ENCODE data around the gene GNG5. TPM values are rescaled to one million over a fixed set of nuclear protein-coding genes. Genes with fewer than 3 reads are reported as not detected.

Gene GNG5
- total RNA-seq (172 and 175 TPM in 2 replicates), polyA plus RNA-seq (143 and 145 TPM in 2 replicates), polyA minus RNA-seq (34.4 and 37.9 TPM in 2 replicates), Bru-seq, nascent RNA (percentile 97 among the genes with signal in this experiment), BruChase-seq, experiment 1, labeled RNA remaining after a 6-hour chase (percentile 99 among the genes with signal in this experiment), BruChase-seq, experiment 2, labeled RNA remaining after a 2-hour chase (percentile 97 among the genes with signal in this experiment)
- 173 and 181 TPM in 2 replicates for polyA plus RNA-seq (2011; cell fraction: cytosol; rRNA removed)
- polyA plus RNA-seq (2011; cell fraction: nucleus; rRNA removed), result 49.3 and 61.3 TPM in 2 replicates
- 215 and 248 TPM in 2 replicates for polyA plus RNA-seq (2012)
- 39.9 TPM for polyA minus RNA-seq (2011; cell fraction: cytosol; rRNA and poly(A)+ RNA removed)
- 20.6 and 26.1 TPM in 2 replicates for polyA minus RNA-seq (2011; cell fraction: nucleus; rRNA and poly(A)+ RNA removed)
- long read RNA-seq, transcript GNG5-201 (3 exons, 920 nt), result major isoform, 976 of 1,009 reads
- long read RNA-seq, transcript GNG5-202 (4 exons, 790 nt), result minor isoform, 15 of 1,009 reads
- long read RNA-seq, partial matches to known transcripts, result 2 of 1,009 reads
- long read RNA-seq, other reads (novel, unspliced or antisense), result 16 of 1,009 reads

DNA sequence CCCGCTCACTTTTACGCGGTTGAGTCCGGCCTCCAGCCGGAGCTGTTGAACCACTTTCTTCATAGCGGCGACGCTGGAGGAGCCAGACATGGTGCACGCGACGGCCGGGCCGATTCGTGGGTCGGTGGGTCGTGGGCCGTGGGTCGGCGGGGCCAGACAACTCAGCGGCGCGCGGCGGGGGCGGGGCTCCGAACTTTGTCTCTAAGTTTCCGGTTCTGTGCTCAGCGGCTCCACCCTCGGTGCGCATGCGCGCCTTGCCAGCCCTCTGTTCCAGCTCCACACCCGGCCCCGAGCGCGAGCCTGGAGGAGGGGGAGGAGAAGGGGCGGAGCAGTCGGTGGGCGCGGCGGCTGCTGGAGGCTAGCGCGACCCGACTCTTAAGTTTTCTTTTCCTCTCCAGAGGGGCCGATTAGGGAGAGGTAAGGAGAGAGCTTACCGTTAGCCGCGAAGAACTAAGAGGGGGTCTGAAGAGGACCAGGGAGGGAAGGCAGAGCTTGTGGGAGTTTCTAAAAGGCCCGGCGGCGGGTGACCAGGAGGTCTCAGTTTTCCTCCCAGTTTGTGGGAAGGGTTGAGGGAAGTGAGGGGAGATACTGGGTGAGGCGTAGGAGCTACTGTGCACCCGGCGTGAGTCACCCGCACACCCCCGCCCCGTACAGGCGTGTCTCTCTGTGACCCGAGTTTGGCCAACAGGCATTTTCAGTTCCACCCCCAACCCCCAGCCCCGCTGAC lies at the start of gene GNG5, which contains the start of gene SPATA1:
Gene GNG5 (minus strand): TSS at position 580 of the 727 bp plus-strand sequence. CDS start 490 bp downstream, at position 90.
Gene SPATA1 (plus strand): TSS at position 385 of the 727 bp plus-strand sequence. CDS start 9,974 bp downstream, outside the sequence.
- peak; percentile 97 for DNase-seq (ENCODE audit: low read depth, low spot score)
- H3K9ac ChIP-seq (replicated peaks; ENCODE audit: extremely low read depth, insufficient read depth, low read length), result peak within 1 kb of the TSS; percentile 93
- dilution Hi-C loops (cut with MboI; ENCODE audit: extremely low pct_ligation_motif_present, low sequenced_read_pairs), result no loop called here
- peak within 1 kb of the TSS; percentile 83 for H2AFZ ChIP-seq (ENCODE audit: low read depth, low read length)
- intact Hi-C loops (cut with micrococcal nuclease), result loop anchor here (1.0 to 10.0 kb wide), 9 partner anchors 27 to 769 kb away; partner anchors contain the start of genes BCL10, PRKACB and RPF1
- CTCF ChIA-PET, result interaction anchor here (0.7 to 4.4 kb wide), 12 partner anchors 64 to 365 kb away, joined by 3 to 37 read pairs (median 5); partner anchors contain the start of gene CTBS
- peaks cover 25% of the 10 kb centered on the region for H3K4me1 ChIP-seq (ENCODE audit: control insufficient read depth, extremely low read depth, insufficient read depth, low read length)
- POLR2A ChIA-PET, result interaction anchor here (0.5 to 2.2 kb wide), 9 partner anchors 27 to 1202 kb away, joined by 3 to 30 read pairs (median 5); partner anchors contain the start of genes BCL10, CTBS, PRKACB and ZNHIT6
- H3K9me3 ChIP-seq (replicated peaks; ENCODE audit: control insufficient read depth, insufficient read depth, low read length), result no peaks in the 10 kb centered on the region
- H3K4me2 ChIP-seq (ENCODE audit: insufficient read depth, low read length), result peak within 1 kb of the TSS; percentile 100
- peak; percentile 42 for TF ChIP-seq MYC (IDR thresholded peaks at IDR 0.05; ENCODE audit: low read depth, low read length)
- TF ChIP-seq, protein P1, sequence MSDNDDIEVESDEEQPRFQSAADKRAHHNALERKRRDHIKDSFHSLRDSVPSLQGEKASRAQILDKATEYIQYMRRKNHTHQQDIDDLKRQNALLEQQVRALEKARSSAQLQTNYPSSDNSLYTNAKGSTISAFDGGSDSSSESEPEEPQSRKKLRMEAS (IDR thresholded peaks at IDR 0.05; ENCODE audit: insufficient read depth, insufficient read length), result no peak
- peak; percentile 83 for TF ChIP-seq FOS (IDR thresholded peaks at IDR 0.05; ENCODE audit: borderline replicate concordance, insufficient read depth, low read length)
- TF ChIP-seq JUN (IDR thresholded peaks at IDR 0.05; ENCODE audit: borderline replicate concordance, insufficient read depth, insufficient read length, low read depth), result peak; percentile 48
- peak; percentile 81 for TF ChIP-seq POLR2A (IDR thresholded peaks at IDR 0.05; ENCODE audit: low read depth, low read length)
- TF ChIP-seq POLR2AphosphoS5 (IDR thresholded peaks at IDR 0.05; ENCODE audit: insufficient read depth, low read depth, low read length), result peak; percentile 90
- H3K4me3 ChIP-seq (replicated peaks in 1 of 3; ENCODE audit: insufficient read depth in 1 of 3, low read depth in 1 of 3, low read length in 3 of 3), result peak within 1 kb of the TSS; percentile 55 to 89 (median 73)
- H3K9me1 ChIP-seq (replicated peaks; ENCODE audit: control insufficient read depth, extremely low read depth, insufficient read depth, low read length), result no peaks in the 10 kb centered on the region
- FAIRE-seq, result peak; percentile 46
- no peaks in the 10 kb centered on the region for H3K36me3 ChIP-seq (ENCODE audit: control insufficient read depth in 2 of 2, extremely low read depth in 1 of 2, insufficient read depth in 2 of 2, low read length in 2 of 2)
- no TSS peak for BruUV-seq (replicated peaks)
- peak within 1 kb of the TSS; percentile 91 for H3K27ac ChIP-seq (ENCODE audit: insufficient read depth, low read depth, low read length)
- H4K20me1 ChIP-seq (replicated peaks; ENCODE audit: control insufficient read depth, extremely low read depth, insufficient read depth, low read length), result peaks cover 3% of the 10 kb centered on the region
- no peaks in the 10 kb centered on the region for H3K27me3 ChIP-seq (ENCODE audit: control insufficient read depth in 2 of 2, insufficient read depth in 2 of 2, low read length in 2 of 2)
- H3K79me2 ChIP-seq (ENCODE audit: control insufficient read depth, insufficient read depth, low read length), result peaks cover 46% of the 10 kb centered on the region
